ENCODE measurements around the gene PLA2G2D.

- no peak for TF ChIP-seq CTCF (IDR thresholded peaks at IDR 0.05; ENCODE audit: insufficient read depth, low read length, poor library complexity, severe bottlenecking)
- TF ChIP-seq EZH2phosphoT487 (conservative IDR thresholded peaks at IDR 0.05; ENCODE audit: low read length), result no peak
Measured at GRCh38 chr1:20142001-20142710, 22.8 kb upstream of the PLA2G2D start.

Measured in SU-DHL-6 (cell line).